OCI-LY1 (cell line): Measurements from ENCODE around the gene MRPL50.

Experiments
- H2AFZ ChIP-seq: fragments of 200-600 bp; sonication (generic), shearing (Covaris generic); 2 replicates; pipeline ENCODE4 v1.6.0; 2014; ENCODE audit warnings: antibody characterized with exemption, mild to moderate bottlenecking, low read length
- H3F3A ChIP-seq: fragments of 200-600 bp; sonication (generic), shearing (Covaris generic); 2 replicates; pipeline ENCODE4 v1.6.0; 2014; ENCODE audit warnings: mild to moderate bottlenecking, antibody characterized with exemption, low read length, moderate library complexity; ENCODE audit not compliant: insufficient read depth
- H3K27ac ChIP-seq: fragments of 200-600 bp; sonication (generic); 2 replicates; pipeline ENCODE4 v1.5.1; 2014; ENCODE audit warnings: low read length, mixed run types, mild to moderate bottlenecking, low read depth; ENCODE audit not compliant: poor library complexity, severe bottlenecking
- H3K27me3 ChIP-seq: fragments of 200-600 bp; sonication (generic); 2 replicates; pipeline ENCODE4 v1.6.0; 2014; ENCODE audit warnings: antibody characterized with exemption, mild to moderate bottlenecking, low read length, moderate library complexity; ENCODE audit not compliant: insufficient read depth
- H3K36me3 ChIP-seq: fragments of 200-600 bp; sonication (generic); 2 replicates; pipeline ENCODE4 v1.6.1; 2014; ENCODE audit warnings: mild to moderate bottlenecking, antibody characterized with exemption, low read length, moderate library complexity, mixed read lengths; ENCODE audit not compliant: insufficient read depth
- H3K4me1 ChIP-seq: fragments of 200-600 bp; sonication (generic); 2 replicates; pipeline ENCODE4 v1.5.1; 2014; ENCODE audit warnings: mild to moderate bottlenecking, low read length, moderate library complexity; ENCODE audit not compliant: insufficient read depth, severe bottlenecking
- H3K4me2 ChIP-seq: fragments of 200-600 bp; sonication (generic), shearing (Covaris generic); 2 replicates; pipeline ENCODE4 v1.6.1; 2014; ENCODE audit warnings: low read length
- H3K4me3 ChIP-seq: fragments of 200-600 bp; sonication (generic); 2 replicates; pipeline ENCODE4 v1.5.1; 2014; ENCODE audit warnings: low read length, low read depth, mild to moderate bottlenecking, mixed read lengths; ENCODE audit not compliant: poor library complexity, severe bottlenecking
- H3K79me2 ChIP-seq: fragments of 200-600 bp; shearing (Covaris generic); 2 replicates; pipeline ENCODE4 v1.6.1; 2016; ENCODE audit warnings: mixed run types, low read length, mixed read lengths; ENCODE audit not compliant: insufficient read depth
- H3K9ac ChIP-seq: fragments of 200-600 bp; sonication (generic), shearing (Covaris generic); 2 replicates; pipeline ENCODE4 v1.6.1; 2014; ENCODE audit warnings: mild to moderate bottlenecking, low read length, mixed read lengths
- H3K9me2 ChIP-seq: fragments of 200-600 bp; sonication (generic), shearing (Covaris generic); 2 replicates; pipeline ENCODE4 v1.6.1; 2014; ENCODE audit warnings: low read depth, mild to moderate bottlenecking, low read length, mixed read lengths
- H3K9me3 ChIP-seq: fragments of 200-600 bp; shearing (Covaris generic); 2 replicates; pipeline ENCODE4 v1.6.1; 2014; ENCODE audit warnings: low read length, mixed read lengths
- H4K20me1 ChIP-seq: fragments of 200-600 bp; sonication (generic), shearing (Covaris generic); 2 replicates; pipeline ENCODE4 v1.6.0; 2016; ENCODE audit warnings: mild to moderate bottlenecking, low read length; ENCODE audit not compliant: insufficient read depth
- CTCF ChIP-seq: fragments of 200-600 bp; sonication (generic), shearing (Covaris generic); IDR thresholded peaks from 2 replicates; pipeline ENCODE4 v1.5.1; 2017; ENCODE audit warnings: mild to moderate bottlenecking, antibody characterized with exemption, low read length, moderate library complexity, mixed read lengths
- EZH2 ChIP-seq: fragments of 200-600 bp; sonication (generic), shearing (Covaris generic); IDR thresholded peaks from 2 replicates; pipeline ENCODE4 v1.8.0; 2017; ENCODE audit warnings: borderline replicate concordance, mixed run types, mild to moderate bottlenecking, antibody characterized with exemption, low read length, moderate library complexity, mixed read lengths

Gene MRPL50

DNA sequence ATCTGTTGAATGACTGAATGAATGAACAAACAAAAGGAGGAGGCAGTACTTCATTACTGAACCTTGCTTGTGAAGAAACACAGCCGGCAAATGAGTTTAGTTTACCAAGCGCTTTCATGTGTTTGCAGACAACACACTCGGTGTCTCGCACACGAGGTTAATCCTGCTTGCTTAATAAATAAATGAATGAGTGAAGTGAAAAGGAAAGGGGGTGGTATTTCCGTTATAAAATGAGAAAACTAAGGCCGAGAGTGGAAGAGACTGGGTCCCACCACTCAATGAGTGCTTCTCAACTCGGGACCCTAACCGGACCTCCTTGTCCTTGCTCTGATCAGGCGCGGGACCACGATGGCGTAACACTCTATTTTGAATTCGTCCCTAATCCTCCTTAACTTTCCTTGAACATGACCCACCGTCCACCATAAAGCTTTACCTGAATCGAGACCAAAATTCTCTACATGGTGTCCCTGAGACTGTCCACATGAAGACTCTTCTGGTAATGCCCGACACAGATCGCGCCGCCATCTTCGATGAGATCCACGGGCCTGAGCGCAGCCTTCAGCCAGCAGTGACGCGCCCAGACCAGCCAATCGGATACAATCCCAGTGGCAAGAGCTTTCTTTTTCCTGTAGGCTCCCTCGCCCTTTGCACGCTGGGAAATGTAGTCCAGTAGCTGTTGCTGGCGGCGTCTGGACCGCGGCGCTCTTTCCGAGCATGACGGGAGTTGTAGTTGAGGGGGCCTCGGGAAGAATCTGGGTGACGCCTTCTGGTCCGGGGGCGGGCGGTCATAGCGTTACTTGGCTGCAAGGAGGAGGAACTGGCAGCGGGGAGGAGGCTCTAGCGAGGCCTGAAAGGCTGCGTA is at the start of gene MRPL50, which contains the start of gene ZNF189:
MRPL50 (minus strand) TSS at position 551 of the 862 bp plus-strand sequence; CDS start at position 525, 26 bp downstream.
ZNF189 (plus strand) TSS at position 784 of the 862 bp plus-strand sequence. CDS start 306 bp downstream, outside the sequence.
- H3K27me3 ChIP-seq, result no peaks in the 10 kb centered on the region
- H3K9me3 ChIP-seq, result peaks cover 11% of the 10 kb centered on the region
- peak within 1 kb of the TSS; percentile 90 for H3K4me2 ChIP-seq
- H3K36me3 ChIP-seq, result peaks cover 72% of the 10 kb centered on the region
- peaks cover 60% of the 10 kb centered on the region for H3K79me2 ChIP-seq
- no peak for TF ChIP-seq CTCF
- no peak for TF ChIP-seq EZH2
- H3K4me1 ChIP-seq, result peaks cover 20% of the 10 kb centered on the region
- 0 out of 2 replicates have a peak within 1 kb of the TSS, but pooled peaks have one; percentile 11 for H2AFZ ChIP-seq
- peak within 1 kb of the TSS; percentile 90 for H3K9ac ChIP-seq
- peak within 1 kb of the TSS; percentile 30 for H3K27ac ChIP-seq
- no peaks in the 10 kb centered on the region for H4K20me1 ChIP-seq
- no peaks in the 10 kb centered on the region for H3K9me2 ChIP-seq
- peak within 1 kb of the TSS; percentile 86 for H3K4me3 ChIP-seq
- H3F3A ChIP-seq, result no peaks in the 10 kb centered on the region

- no peak overlapping the region for H3K9ac ChIP-seq
- no peaks in the 10 kb centered on the region for H3F3A ChIP-seq
- H3K4me1 ChIP-seq, result peaks cover 5% of the 10 kb centered on the region
- TF ChIP-seq CTCF (no peak), EZH2 (no peak)
- no peaks in the 10 kb centered on the region for H3K9me2 ChIP-seq
- no peak overlapping the region for H3K4me3 ChIP-seq
- no peaks in the 10 kb centered on the region; the same call in 1 of the 2 replicates for H3K27me3 ChIP-seq
- no peak overlapping the region for H3K27ac ChIP-seq
- H2AFZ ChIP-seq, result no peak overlapping the region
- no peaks in the 10 kb centered on the region for H4K20me1 ChIP-seq
- no peaks in the 10 kb centered on the region for H3K36me3 ChIP-seq
- H3K4me2 ChIP-seq, result no peak overlapping the region
- no peaks in the 10 kb centered on the region for H3K79me2 ChIP-seq
- no peaks in the 10 kb centered on the region; the same call in 1 of the 2 replicates for H3K9me3 ChIP-seq
These were observed 48.3 kb upstream of the MRPL50 start for GRCh38 chr9:101446732-101447131.

DNA sequence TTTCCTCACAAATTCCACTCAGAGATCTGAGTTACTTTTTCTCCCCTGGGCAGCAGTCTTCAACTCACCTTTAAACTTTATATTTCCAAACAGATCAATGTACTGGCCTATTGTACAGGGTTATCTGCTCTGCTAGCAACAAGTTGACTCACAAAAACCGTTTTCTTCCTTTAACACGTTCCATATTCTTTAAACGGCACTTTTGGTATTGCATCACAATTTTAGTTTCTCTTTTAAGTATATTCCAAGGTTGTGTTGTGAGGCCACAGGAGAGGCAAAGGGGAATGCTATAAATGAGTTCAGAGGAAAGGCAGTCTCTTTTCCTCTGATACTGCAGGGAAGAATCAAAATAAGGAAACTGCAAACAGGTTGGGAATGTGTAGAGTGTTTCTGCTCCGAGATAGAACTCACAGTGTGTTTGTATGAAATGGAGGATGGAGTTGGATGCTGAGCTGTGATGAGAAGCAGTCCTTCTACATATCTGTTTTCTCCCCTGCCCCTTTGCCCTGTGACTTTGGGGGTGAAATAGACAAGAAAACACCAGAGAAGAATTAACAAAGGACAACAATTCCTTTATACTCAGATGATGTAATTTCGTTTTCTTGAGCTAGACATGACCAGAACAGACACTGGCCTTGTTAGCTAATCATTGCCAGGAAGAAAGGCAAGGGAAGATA is 47.1 kb upstream of the MRPL50 start:
- H3K4me2 ChIP-seq, result peak overlapping the region; percentile 37; the same call in 1 of the 2 replicates
- no peak overlapping the region for H3K4me3 ChIP-seq
- no peak overlapping the region for H2AFZ ChIP-seq

More for the DNA sequence above, 47.1 kb upstream of the MRPL50 start:
- Histone ChIP-seq H3K27me3 (no peaks in the 10 kb centered on the region), H3K4me1 (peaks cover 5% of the 10 kb centered on the region), H4K20me1 (no peaks in the 10 kb centered on the region), H3K27ac (no peak overlapping the region), H3K9me3 (no peaks in the 10 kb centered on the region; the same call in 1 of the 2 replicates), H3K9ac (no peak overlapping the region), H3K79me2 (no peaks in the 10 kb centered on the region), H3K9me2 (no peaks in the 10 kb centered on the region), H3F3A (no peaks in the 10 kb centered on the region), H3K36me3 (no peaks in the 10 kb centered on the region)
- TF ChIP-seq EZH2, result no peak
- no peak for TF ChIP-seq CTCF
